Karpas-422 (cell line): ENCODE measurements around the gene YEATS2. TPM values are rescaled to one million over a fixed set of nuclear protein-coding genes. Genes with fewer than 3 reads are reported as not detected.
"Not testable (repeated sequence)": the region's sequence is repeated elsewhere in the genome, so short reads cannot be mapped to it uniquely, and the experiment has no call there.

Experiments
- DNase-seq: peaks from one replicate; pipeline ENCODE4 v3.0.0-alpha.2; 2015
- H2AFZ ChIP-seq: fragments of 200-600 bp; sonication (generic); 2 replicates; pipeline ENCODE4 v1.6.1; 2014; ENCODE audit warnings: antibody characterized with exemption, low read length, mixed read lengths
- H3K27ac ChIP-seq: fragments of 200-600 bp; sonication (generic); 2 replicates; pipeline ENCODE4 v1.5.1; 2014; ENCODE audit warnings: mild to moderate bottlenecking, low read length, moderate library complexity
- H3K27me3 ChIP-seq: fragments of 200-600 bp; sonication (generic); 2 replicates; pipeline ENCODE4 v1.6.1; 2014; ENCODE audit warnings: low read length, mixed read lengths
- H3K36me3 ChIP-seq: fragments of 200-600 bp; sonication (generic); 2 replicates; pipeline ENCODE4 v1.6.1; 2014; ENCODE audit warnings: low read length, mixed read lengths; ENCODE audit not compliant: insufficient read depth
- H3K4me1 ChIP-seq: fragments of 200-600 bp; sonication (generic); 2 replicates; pipeline ENCODE4 v1.6.1; 2014; ENCODE audit warnings: mild to moderate bottlenecking, low read length, mixed read lengths
- H3K4me2 ChIP-seq: fragments of 200-600 bp; sonication (generic); 2 replicates; pipeline ENCODE4 v1.6.1; 2014; ENCODE audit warnings: low read length, low read depth, mild to moderate bottlenecking; ENCODE audit not compliant: poor library complexity, severe bottlenecking
- H3K4me3 ChIP-seq: fragments of 200-600 bp; sonication (generic); 2 replicates; pipeline ENCODE4 v1.5.1; 2014; ENCODE audit warnings: mild to moderate bottlenecking, antibody characterized with exemption, low read length, mixed read lengths
- H3K79me2 ChIP-seq: fragments of 200-600 bp; sonication (generic); 2 replicates; pipeline ENCODE4 v1.6.1; 2014; ENCODE audit warnings: mild to moderate bottlenecking, low read length, mixed read lengths
- H3K9ac ChIP-seq: fragments of 200-600 bp; sonication (generic); 2 replicates; pipeline ENCODE4 v1.6.0; 2014; ENCODE audit warnings: low read length
- H3K9me2 ChIP-seq: fragments of 200-600 bp; sonication (generic), shearing (Covaris generic); replicated peaks from 2 replicates; pipeline ENCODE4 v1.6.0; 2014; ENCODE audit warnings: mild to moderate bottlenecking, low read length, moderate library complexity; ENCODE audit not compliant: insufficient read depth
- H3K9me3 ChIP-seq: fragments of 300-700, 200-600 bp; sonication (generic); 2 replicates; pipeline ENCODE4 v1.6.1; 2014; ENCODE audit warnings: low read length, mixed read lengths
- H4K20me1 ChIP-seq: fragments of 200-600 bp; sonication (generic); 2 replicates; pipeline ENCODE4 v1.6.1; 2014; ENCODE audit warnings: mild to moderate bottlenecking, antibody characterized with exemption, low read length, low read depth; ENCODE audit not compliant: insufficient read depth
- total RNA-seq: library from RNA; depleted of rRNA; stranded (reverse); fragments of >200 nt; shearing (Covaris generic); gene quantifications from 2 replicates; pipeline ENCODE4 v1.2.3, GENCODE V29; 2014; ENCODE audit warnings: low replicate concordance

The YEATS2 gene
- total RNA-seq, 1 experiment from 2014 or later, result 92.8 TPM

- no peaks in the 10 kb centered on the region for H3K4me1 ChIP-seq
- no peaks in the 10 kb centered on the region for H3K9me2 ChIP-seq
- H4K20me1 ChIP-seq, result no peaks in the 10 kb centered on the region
- H3K9ac ChIP-seq, result no peak overlapping the region
- DNase-seq, result no peak
- H3K79me2 ChIP-seq, result peaks cover 19% of the 10 kb centered on the region
- no peaks in the 10 kb centered on the region for H3K9me3 ChIP-seq
- no peaks in the 10 kb centered on the region for H3K27me3 ChIP-seq
- no peak overlapping the region for H3K4me2 ChIP-seq
- no peak overlapping the region for H3K27ac ChIP-seq
- H3K4me3 ChIP-seq, result no peak overlapping the region
- H3K36me3 ChIP-seq, result peaks cover 55% of the 10 kb centered on the region
- no peak overlapping the region for H2AFZ ChIP-seq
Measured at GRCh38 chr3:183769453-183769852, 71.9 kb downstream of the YEATS2 start.

GRCh38 chr3:183774631-183775030 lies 77.0 kb downstream of the YEATS2 start:
- no peaks in the 10 kb centered on the region for H3K4me1 ChIP-seq
- peaks cover 72% of the 10 kb centered on the region for H3K36me3 ChIP-seq
- no peak overlapping the region for H3K27ac ChIP-seq
- H4K20me1 ChIP-seq, result no peaks in the 10 kb centered on the region
- no peak overlapping the region for H3K4me2 ChIP-seq
- no peaks in the 10 kb centered on the region for H3K9me3 ChIP-seq
- no peaks in the 10 kb centered on the region for H3K9me2 ChIP-seq
- no peaks in the 10 kb centered on the region for H3K27me3 ChIP-seq
- no peak overlapping the region for H2AFZ ChIP-seq
- no peak for DNase-seq
- H3K79me2 ChIP-seq, result peaks cover 17% of the 10 kb centered on the region
- no peak overlapping the region for H3K4me3 ChIP-seq
- H3K9ac ChIP-seq, result no peak overlapping the region

- Histone ChIP-seq H3K79me2 (peaks cover 26% of the 10 kb centered on the region), H2AFZ (no peak overlapping the region), H3K9me3 (no peaks in the 10 kb centered on the region), H3K4me2 (no peak overlapping the region), H3K4me3 (no peak overlapping the region), H3K36me3 (peaks cover 77% of the 10 kb centered on the region), H3K27ac (no peak overlapping the region), H3K9me2 (no peaks in the 10 kb centered on the region), H3K27me3 (no peaks in the 10 kb centered on the region), H3K4me1 (no peaks in the 10 kb centered on the region), H3K9ac (no peak overlapping the region), H4K20me1 (no peaks in the 10 kb centered on the region)
- no peak for DNase-seq
Measured at GRCh38 chr3:183775781-183776180, 78.2 kb downstream of the YEATS2 start.

GRCh38 chr3:183776451-183776850 lies 78.9 kb downstream of the YEATS2 start:
- not testable (repeated sequence) for H3K4me2 ChIP-seq, H3K27ac ChIP-seq, DNase-seq, H3K9me2 ChIP-seq, H3K9me3 ChIP-seq, H3K27me3 ChIP-seq, H3K4me3 ChIP-seq, H2AFZ ChIP-seq, H3K9ac ChIP-seq, H3K4me1 ChIP-seq, H4K20me1 ChIP-seq
- H3K79me2 ChIP-seq, result peaks cover 26% of the 10 kb centered on the region
- peaks cover 78% of the 10 kb centered on the region for H3K36me3 ChIP-seq

GRCh38 chr3:183777016-183777618 lies 79.5 kb downstream of the YEATS2 start:
- H4K20me1 ChIP-seq, result no peaks in the 10 kb centered on the region
- H3K79me2 ChIP-seq, result peaks cover 28% of the 10 kb centered on the region
- H3K4me3 ChIP-seq, result no peak overlapping the region
- H3K27me3 ChIP-seq, result no peaks in the 10 kb centered on the region
- H2AFZ ChIP-seq, result no peak overlapping the region
- H3K9me3 ChIP-seq, result no peaks in the 10 kb centered on the region
- no peaks in the 10 kb centered on the region for H3K9me2 ChIP-seq
- H3K4me1 ChIP-seq, result no peaks in the 10 kb centered on the region
- H3K36me3 ChIP-seq, result peaks cover 79% of the 10 kb centered on the region
- no peak overlapping the region for H3K9ac ChIP-seq
- H3K4me2 ChIP-seq, result no peak overlapping the region
- H3K27ac ChIP-seq, result no peak overlapping the region
- no peak for DNase-seq

GRCh38 chr3:183779896-183780465 lies 82.4 kb downstream of the YEATS2 start:
- Histone ChIP-seq H3K27me3 (no peaks in the 10 kb centered on the region), H3K79me2 (peaks cover 47% of the 10 kb centered on the region), H3K9me2 (no peaks in the 10 kb centered on the region), H3K27ac (no peak overlapping the region), H2AFZ (no peak overlapping the region), H4K20me1 (no peaks in the 10 kb centered on the region), H3K9me3 (no peaks in the 10 kb centered on the region), H3K9ac (no peak overlapping the region), H3K36me3 (peaks cover 74% of the 10 kb centered on the region), H3K4me3 (no peak overlapping the region), H3K4me2 (no peak overlapping the region), H3K4me1 (peaks cover 8% of the 10 kb centered on the region)
- DNase-seq, result no peak

- Histone ChIP-seq H3K4me3 (no peak overlapping the region), H3K79me2 (peaks cover 53% of the 10 kb centered on the region), H3K4me2 (no peak overlapping the region), H3K9ac (no peak overlapping the region), H3K4me1 (peaks cover 8% of the 10 kb centered on the region), H3K27me3 (no peaks in the 10 kb centered on the region), H4K20me1 (no peaks in the 10 kb centered on the region), H3K9me2 (no peaks in the 10 kb centered on the region), H3K9me3 (no peaks in the 10 kb centered on the region), H3K36me3 (peaks cover 70% of the 10 kb centered on the region), H3K27ac (no peak overlapping the region), H2AFZ (no peak overlapping the region)
- no peak for DNase-seq
Measured at GRCh38 chr3:183781246-183781645, 83.6 kb downstream of the YEATS2 start.

GRCh38 chr3:183782576-183783276 lies 85.1 kb downstream of the YEATS2 start:
- Histone ChIP-seq H3K27ac (no peak overlapping the region), H3K4me1 (peaks cover 8% of the 10 kb centered on the region), H2AFZ (no peak overlapping the region), H3K9me2 (no peaks in the 10 kb centered on the region), H3K9ac (no peak overlapping the region), H3K27me3 (no peaks in the 10 kb centered on the region), H3K79me2 (peaks cover 61% of the 10 kb centered on the region), H3K36me3 (peaks cover 70% of the 10 kb centered on the region), H3K9me3 (no peaks in the 10 kb centered on the region), H3K4me2 (no peak overlapping the region), H4K20me1 (no peaks in the 10 kb centered on the region), H3K4me3 (no peak overlapping the region)
- DNase-seq, result no peak
